Left ventricle myocardium inferior (tissue), 1 donor: ENCODE results near the gene TEDDM1. TPM values are rescaled to one million over a fixed set of nuclear protein-coding genes. Genes with fewer than 3 reads are reported as not detected.

ENCODE experiments used
- DNase-seq: peaks from one replicate; pipeline ENCODE4 v3.0.0-alpha.2; 2020
- H3K27ac ChIP-seq: fragments of 200-600 bp; replicated peaks from 2 replicates; pipeline ENCODE4 v1.8.0; 2021
- H3K27me3 ChIP-seq: fragments of 200-600 bp; 2 replicates; pipeline ENCODE4 v1.8.0; 2021; ENCODE audit warnings: low read depth
- H3K36me3 ChIP-seq: fragments of 200-600 bp; 2 replicates; pipeline ENCODE4 v1.8.0; 2021
- H3K4me1 ChIP-seq: fragments of 200-600 bp; 2 replicates; pipeline ENCODE4 v1.8.0; 2021
- H3K4me3 ChIP-seq: fragments of 200-600 bp; 2 replicates; pipeline ENCODE4 v1.8.0; 2021; ENCODE audit warnings: mild to moderate bottlenecking, moderate library complexity
- H3K9me3 ChIP-seq: fragments of 200-600 bp; replicated peaks from 2 replicates; pipeline ENCODE4 v1.8.0; 2021
- intact Hi-C: fragments of 100-400 bp; cut with micrococcal nuclease; formaldehyde crosslinking; loops from one replicate; pipeline ENCODE4 v1.11.0; 2022
- total RNA-seq: library from RNA; stranded (reverse); fragmentation: NEBNext Ultra II Directional; extraction: Animal tissue kit (Norgen Biotek cat#: 25700); gene quantifications from one replicate; pipeline ENCODE4 v1.2.1, GENCODE V29; 2021
- TF ChIP-seq, protein P1 (sequence below): fragments of 200-600 bp; IDR thresholded peaks from 2 replicates; pipeline ENCODE4 v1.8.0; 2021; ENCODE audit warnings: antibody characterized with exemption, mild to moderate bottlenecking, borderline replicate concordance
- donor health status: DM: no; HTN: yes; CAD: no; lungs with severe emphysema.

TEDDM1 gene
- total RNA-seq, 1 donor from 2014 or later: not detected

GRCh38 chr1:182367926-182368325 is 32.5 kb downstream of the TEDDM1 start:
- Histone ChIP-seq H3K4me1 (peaks cover 19% of the 10 kb centered on the region), H3K27ac (no peak overlapping the region), H3K27me3 (no peaks in the 10 kb centered on the region), H3K9me3 (no peaks in the 10 kb centered on the region), H3K36me3 (no peaks in the 10 kb centered on the region), H3K4me3 (no peak overlapping the region)
- intact Hi-C loops: no loop called here
- TF ChIP-seq, protein P1, sequence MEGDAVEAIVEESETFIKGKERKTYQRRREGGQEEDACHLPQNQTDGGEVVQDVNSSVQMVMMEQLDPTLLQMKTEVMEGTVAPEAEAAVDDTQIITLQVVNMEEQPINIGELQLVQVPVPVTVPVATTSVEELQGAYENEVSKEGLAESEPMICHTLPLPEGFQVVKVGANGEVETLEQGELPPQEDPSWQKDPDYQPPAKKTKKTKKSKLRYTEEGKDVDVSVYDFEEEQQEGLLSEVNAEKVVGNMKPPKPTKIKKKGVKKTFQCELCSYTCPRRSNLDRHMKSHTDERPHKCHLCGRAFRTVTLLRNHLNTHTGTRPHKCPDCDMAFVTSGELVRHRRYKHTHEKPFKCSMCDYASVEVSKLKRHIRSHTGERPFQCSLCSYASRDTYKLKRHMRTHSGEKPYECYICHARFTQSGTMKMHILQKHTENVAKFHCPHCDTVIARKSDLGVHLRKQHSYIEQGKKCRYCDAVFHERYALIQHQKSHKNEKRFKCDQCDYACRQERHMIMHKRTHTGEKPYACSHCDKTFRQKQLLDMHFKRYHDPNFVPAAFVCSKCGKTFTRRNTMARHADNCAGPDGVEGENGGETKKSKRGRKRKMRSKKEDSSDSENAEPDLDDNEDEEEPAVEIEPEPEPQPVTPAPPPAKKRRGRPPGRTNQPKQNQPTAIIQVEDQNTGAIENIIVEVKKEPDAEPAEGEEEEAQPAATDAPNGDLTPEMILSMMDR: no peak
- DNase-seq: no peak

GRCh38 chr1:182366596-182366995 is 33.9 kb downstream of the TEDDM1 start:
- Histone ChIP-seq H3K36me3 (no peaks in the 10 kb centered on the region), H3K4me1 (peaks cover 19% of the 10 kb centered on the region), H3K4me3 (no peak overlapping the region), H3K9me3 (no peaks in the 10 kb centered on the region), H3K27ac (no peak overlapping the region), H3K27me3 (no peaks in the 10 kb centered on the region)
- DNase-seq: no peak
- intact Hi-C loops: no loop called here
- TF ChIP-seq, protein P1: no peak

DNA sequence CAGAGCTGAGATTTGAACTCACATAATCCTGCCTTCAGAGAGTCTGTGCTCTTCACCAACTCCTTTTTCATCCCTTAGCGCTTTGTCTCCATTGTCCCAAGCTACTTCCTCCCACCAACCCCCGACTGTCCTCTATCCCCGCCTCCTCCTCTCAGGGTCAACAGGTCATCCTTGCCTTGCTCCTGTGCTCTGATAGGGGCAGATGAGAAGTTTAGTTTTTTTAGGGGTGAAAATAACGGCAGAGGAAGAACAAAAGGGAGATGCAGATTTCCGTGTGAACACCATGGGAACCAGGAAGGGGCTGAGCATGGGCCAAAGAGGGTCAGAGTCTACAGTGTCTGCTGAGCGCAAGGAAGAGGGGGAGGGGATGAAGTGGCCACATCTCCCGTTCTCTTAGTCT is 40.8 kb downstream of the TEDDM1 start:
- Histone ChIP-seq H3K27me3 (no peaks in the 10 kb centered on the region), H3K36me3 (no peaks in the 10 kb centered on the region), H3K27ac (no peak overlapping the region), H3K4me1 (peaks cover 27% of the 10 kb centered on the region), H3K9me3 (no peaks in the 10 kb centered on the region), H3K4me3 (no peak overlapping the region)
- intact Hi-C loops: no loop called here
- no peak for DNase-seq
- TF ChIP-seq, protein P1: no peak

- Histone ChIP-seq H3K27me3 (no peaks in the 10 kb centered on the region), H3K9me3 (no peaks in the 10 kb centered on the region), H3K27ac (no peak overlapping the region), H3K4me3 (no peak overlapping the region), H3K36me3 (no peaks in the 10 kb centered on the region), H3K4me1 (peaks cover 21% of the 10 kb centered on the region)
- TF ChIP-seq, protein P1: no peak
- intact Hi-C loops: no loop called here
- DNase-seq: no peak
Measured at GRCh38 chr1:182357913-182358312, 42.6 kb downstream of the TEDDM1 start.

DNA sequence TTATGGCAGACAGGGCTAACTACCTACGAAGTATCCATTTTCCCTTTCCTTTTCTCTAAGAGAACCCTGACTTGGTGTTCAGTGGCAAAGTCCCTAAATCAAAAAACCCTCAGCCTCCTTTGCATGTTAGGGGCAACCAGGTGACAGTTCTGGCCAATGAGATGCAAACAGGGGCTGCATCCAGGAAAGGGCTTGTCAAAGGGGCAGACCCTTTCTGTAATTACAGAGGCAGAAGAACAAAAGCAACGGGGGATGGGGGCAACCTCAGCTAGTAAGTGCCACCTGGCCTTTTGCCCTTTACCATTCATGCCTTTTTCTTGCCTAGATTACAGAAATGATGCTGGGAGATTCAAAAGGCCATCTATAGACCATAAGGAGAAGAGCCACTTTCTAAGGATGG is 43.3 kb downstream of the TEDDM1 start:
- no peak for DNase-seq
- peaks cover 21% of the 10 kb centered on the region for H3K4me1 ChIP-seq
- H3K36me3 ChIP-seq: no peaks in the 10 kb centered on the region
- no peaks in the 10 kb centered on the region for H3K27me3 ChIP-seq
- intact Hi-C loops: no loop called here
- no peaks in the 10 kb centered on the region for H3K9me3 ChIP-seq
- H3K27ac ChIP-seq: no peak overlapping the region
- no peak overlapping the region for H3K4me3 ChIP-seq
- TF ChIP-seq, protein P1: no peak

DNA sequence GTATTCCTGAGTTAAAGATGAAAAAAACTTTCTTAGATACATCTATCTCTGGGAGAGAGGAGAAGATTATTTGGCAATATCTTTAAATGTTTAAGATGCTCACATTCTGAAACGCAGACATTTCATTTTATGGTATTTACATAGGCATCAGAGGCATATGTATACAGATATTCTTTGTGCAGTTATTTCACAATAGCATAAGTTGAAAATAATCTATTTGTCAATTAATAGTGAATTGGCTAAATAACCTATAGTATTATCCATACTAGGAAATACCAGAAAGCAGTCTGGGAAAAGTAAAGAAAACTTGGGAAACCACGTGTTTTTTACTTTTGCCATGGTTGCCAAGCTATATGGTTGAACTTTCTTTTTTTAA is 44.8 kb downstream of the TEDDM1 start:
- no peak overlapping the region for H3K27ac ChIP-seq
- no peaks in the 10 kb centered on the region for H3K27me3 ChIP-seq
- H3K36me3 ChIP-seq: no peaks in the 10 kb centered on the region
- intact Hi-C loops: no loop called here
- TF ChIP-seq, protein P1: no peak
- H3K4me3 ChIP-seq: no peak overlapping the region
- DNase-seq: no peak
- no peaks in the 10 kb centered on the region for H3K9me3 ChIP-seq
- H3K4me1 ChIP-seq: peaks cover 34% of the 10 kb centered on the region
